SK-MEL-5 (cell line): Measurements from ENCODE around the gene ANKRD50. TPM values are rescaled to one million over a fixed set of nuclear protein-coding genes. Genes with fewer than 3 reads are reported as not detected.

Experiments
- DNase-seq: peaks from one replicate; pipeline ENCODE4 v3.0.0-alpha.2; 2016; ENCODE audit warnings: low read depth, low spot score
- in situ Hi-C: cut with HindIII; loops from 2 replicates; pipeline ENCODE4 v1.10.0; 2016; ENCODE audit warnings: low sequenced_read_pairs, high pct_unique_total_duplicates, low pct_unique_long_range_greater_than_20kb
- polyA plus RNA-seq, 2 experiments: library from polyadenylated mRNA; depleted of rRNA; stranded (reverse); fragments of >200 nt; gene quantifications; 2 replicates each; pipeline ENCODE4 v1.2.3, GENCODE V29; 2015
- total RNA-seq: library from RNA; depleted of rRNA; stranded (reverse); fragments of >200 nt; shearing (Covaris generic); gene quantifications from 2 replicates; pipeline ENCODE4 v1.2.3, GENCODE V29; 2014; rRNA removed

The ANKRD50 gene
- total RNA-seq, result 11.5 and 13.0 TPM in 2 replicates
- 7.2 and 11.0 TPM in 2 replicates for polyA plus RNA-seq (2015; cell fraction: cytosol; rRNA removed)
- polyA plus RNA-seq (2015; cell fraction: nucleus; rRNA removed), result 11.6 and 12.4 TPM in 2 replicates

GRCh38 chr4:124712372-124713184 is at the start of gene ANKRD50:
Gene ANKRD50, minus strand, starts transcription at chr4:124712732. Its CDS starts 2,221 bp downstream, at chr4:124710511.
- peak; percentile 84 for DNase-seq
- in situ Hi-C loops, result no loop called here

- DNase-seq, result no peak
- in situ Hi-C loops, result no loop called here
Measured at GRCh38 chr4:124757126-124757525, 44.6 kb upstream of the ANKRD50 start.

GRCh38 chr4:124754681-124755080 is 42.1 kb upstream of the ANKRD50 start:
- no peak for DNase-seq
- in situ Hi-C loops, result no loop called here

- no peak for DNase-seq
- in situ Hi-C loops, result no loop called here
Measured at GRCh38 chr4:124753941-124754581, 41.5 kb upstream of the ANKRD50 start.

- in situ Hi-C loops, result no loop called here
Measured at GRCh38 chr4:124749421-124749820, 36.9 kb upstream of the ANKRD50 start.

GRCh38 chr4:124748965-124749364 is 36.4 kb upstream of the ANKRD50 start:
- in situ Hi-C loops, result no loop called here
- DNase-seq, result no peak

More at GRCh38 chr4:124749421-124749820, 36.9 kb upstream of the ANKRD50 start:
- no peak for DNase-seq

GRCh38 chr4:124745985-124746801 is 33.7 kb upstream of the ANKRD50 start:
- no peak for DNase-seq
- in situ Hi-C loops, result no loop called here

GRCh38 chr4:124743711-124744110 is 31.2 kb upstream of the ANKRD50 start:
- no peak for DNase-seq
- in situ Hi-C loops, result no loop called here

- no peak for DNase-seq
- in situ Hi-C loops, result no loop called here
Measured at GRCh38 chr4:124740501-124740900, 28.0 kb upstream of the ANKRD50 start.

GRCh38 chr4:124738994-124739393 is 26.5 kb upstream of the ANKRD50 start:
- no peak for DNase-seq
- in situ Hi-C loops, result no loop called here

GRCh38 chr4:124737619-124738018 is 25.1 kb upstream of the ANKRD50 start:
- in situ Hi-C loops, result no loop called here
- no peak for DNase-seq

GRCh38 chr4:124736526-124736925 is 24.0 kb upstream of the ANKRD50 start:
- in situ Hi-C loops, result no loop called here
- DNase-seq, result no peak

- DNase-seq, result no peak
- in situ Hi-C loops, result no loop called here
Measured at GRCh38 chr4:124727331-124727890, 14.9 kb upstream of the ANKRD50 start.

GRCh38 chr4:124726269-124726668 is 13.7 kb upstream of the ANKRD50 start:
- in situ Hi-C loops, result no loop called here
- no peak for DNase-seq

GRCh38 chr4:124722071-124722470 is 9.5 kb upstream of the ANKRD50 start:
- DNase-seq, result peak; percentile 2
- in situ Hi-C loops, result no loop called here

- in situ Hi-C loops, result no loop called here
- no peak for DNase-seq
Measured at GRCh38 chr4:124717101-124717500, 4.6 kb upstream of the ANKRD50 start.

GRCh38 chr4:124713185-124713592 is 657 bp upstream of the ANKRD50 start:
- in situ Hi-C loops, result no loop called here

More at GRCh38 chr4:124713185-124713592, 657 bp upstream of the ANKRD50 start:
- DNase-seq, result peak; percentile 83
